GM19324 (cell line): ENCODE data around the gene RBMS1.

Experiments
- ATAC-seq: cut with Tn5 transposase; IDR thresholded peaks from one replicate; pipeline ENCODE4 v1.9.1; 2021; ENCODE audit warnings: mild to moderate bottlenecking, moderate library complexity; ENCODE audit not compliant: unreplicated experiment, low FRiP score

Gene RBMS1

GRCh38 chr2:160317181-160318099, 176.2 kb downstream of the RBMS1 start:
- no peak for ATAC-seq

GRCh38 chr2:160315337-160315736, 178.3 kb downstream of the RBMS1 start:
- no peak for ATAC-seq

DNA sequence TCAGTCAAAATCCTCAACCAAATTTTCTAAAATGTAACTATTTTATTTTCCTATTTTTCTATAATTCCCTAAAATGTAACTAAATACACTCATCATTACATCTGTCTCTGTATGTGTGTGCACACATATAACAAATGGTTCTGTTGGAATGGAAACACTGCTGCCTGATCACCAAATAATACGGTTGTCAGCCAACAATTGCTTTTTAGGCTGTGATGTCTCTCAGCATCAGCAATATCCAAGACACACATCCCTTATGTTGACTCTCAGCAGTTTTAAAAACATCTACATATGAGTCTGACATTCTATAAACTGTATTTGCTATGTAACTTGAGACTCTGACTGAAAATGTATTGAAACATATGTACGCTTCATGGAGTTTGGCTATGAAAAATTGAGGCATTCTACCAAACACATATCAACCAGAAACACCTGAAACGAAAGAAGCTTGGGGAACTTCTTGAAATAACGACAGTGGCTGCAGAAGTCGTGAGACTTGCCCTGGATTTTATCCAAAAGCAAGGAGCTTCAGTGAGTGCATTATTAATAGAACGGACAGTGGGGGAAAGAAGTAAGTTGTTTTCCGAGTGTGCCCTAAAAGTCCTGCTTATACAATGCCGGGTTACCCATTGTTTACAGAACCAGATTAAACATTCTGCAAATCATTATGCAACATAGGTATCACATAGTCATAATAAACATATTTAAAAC, 183.3 kb downstream of the RBMS1 start:
- ATAC-seq = no peak

DNA sequence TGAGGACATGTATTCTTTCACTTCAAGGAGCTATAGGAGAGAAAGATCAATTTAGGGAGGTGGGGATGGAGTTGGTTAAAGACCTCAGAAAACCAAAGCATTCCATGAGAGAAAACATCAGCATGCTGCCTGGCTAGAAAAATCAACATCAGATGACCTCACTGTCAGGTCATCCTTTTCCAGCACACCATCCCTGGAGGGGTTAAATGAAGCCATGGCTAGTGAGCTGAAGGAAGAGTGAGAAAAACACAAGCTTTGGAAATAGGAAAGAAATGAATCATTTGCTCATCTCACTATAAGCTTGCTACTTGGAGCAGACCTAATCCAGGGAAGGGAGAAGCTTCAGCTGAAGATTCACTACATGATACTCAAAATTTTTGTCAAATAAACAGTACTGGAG, 184.0 kb downstream of the RBMS1 start:
- no peak for ATAC-seq

DNA sequence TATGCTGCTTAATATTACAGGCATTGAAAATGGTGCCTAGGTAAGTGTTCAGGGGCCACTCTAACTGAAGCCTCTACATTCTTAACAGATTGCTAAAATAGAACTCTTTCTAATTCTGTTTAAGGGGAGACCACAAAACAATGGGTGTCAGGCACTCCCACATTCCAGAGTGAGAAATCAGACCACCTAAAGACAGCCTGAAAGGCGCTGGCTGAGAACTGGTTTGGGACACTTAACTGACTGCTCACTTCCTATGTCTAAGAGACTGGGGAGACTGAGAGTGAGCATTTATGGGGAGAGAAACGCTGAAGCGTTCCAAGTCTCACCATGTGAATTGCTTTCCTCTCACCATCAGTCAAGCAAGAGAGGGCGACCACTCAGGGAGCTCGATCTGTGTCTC, 184.7 kb downstream of the RBMS1 start:
- ATAC-seq = no peak

DNA sequence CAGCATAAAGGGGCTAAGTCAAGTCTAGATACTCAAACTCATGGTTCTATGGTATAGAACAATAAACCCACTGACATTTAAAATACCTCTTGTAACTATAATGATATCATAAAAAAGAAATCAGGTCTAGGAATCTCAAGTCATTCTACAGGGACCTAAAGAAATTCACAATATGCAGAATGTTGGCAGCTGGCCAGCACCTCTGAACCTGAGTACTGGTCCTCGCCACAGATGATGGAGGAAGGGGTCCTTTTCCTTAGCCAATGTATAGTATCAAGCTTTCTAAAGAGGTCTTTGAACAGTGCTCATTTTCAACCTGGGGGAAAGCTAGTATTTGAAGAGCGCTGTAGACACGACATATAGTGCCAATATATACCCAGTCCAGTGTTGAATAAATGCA, 185.1 kb downstream of the RBMS1 start:
- ATAC-seq = no peak

DNA sequence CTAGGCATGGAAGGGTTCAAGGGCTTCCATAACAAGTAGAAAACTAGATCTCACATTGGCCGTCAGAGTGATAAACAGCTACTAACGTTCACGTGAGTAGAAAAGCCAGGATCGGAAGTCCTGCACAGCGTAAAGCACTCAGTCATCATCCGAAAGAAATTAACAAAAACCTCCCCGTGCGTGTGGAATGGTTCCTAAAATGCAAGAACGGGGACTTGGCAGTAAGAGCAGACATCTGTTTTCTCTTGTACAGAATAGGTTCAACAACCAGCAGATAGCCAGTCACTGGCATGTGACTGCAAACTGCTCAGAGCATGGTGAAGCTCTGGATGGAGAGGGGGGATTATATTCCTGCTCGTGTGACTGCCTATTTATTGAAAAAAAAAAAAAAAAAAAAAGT, 186.6 kb downstream of the RBMS1 start:
- ATAC-seq = no peak

DNA sequence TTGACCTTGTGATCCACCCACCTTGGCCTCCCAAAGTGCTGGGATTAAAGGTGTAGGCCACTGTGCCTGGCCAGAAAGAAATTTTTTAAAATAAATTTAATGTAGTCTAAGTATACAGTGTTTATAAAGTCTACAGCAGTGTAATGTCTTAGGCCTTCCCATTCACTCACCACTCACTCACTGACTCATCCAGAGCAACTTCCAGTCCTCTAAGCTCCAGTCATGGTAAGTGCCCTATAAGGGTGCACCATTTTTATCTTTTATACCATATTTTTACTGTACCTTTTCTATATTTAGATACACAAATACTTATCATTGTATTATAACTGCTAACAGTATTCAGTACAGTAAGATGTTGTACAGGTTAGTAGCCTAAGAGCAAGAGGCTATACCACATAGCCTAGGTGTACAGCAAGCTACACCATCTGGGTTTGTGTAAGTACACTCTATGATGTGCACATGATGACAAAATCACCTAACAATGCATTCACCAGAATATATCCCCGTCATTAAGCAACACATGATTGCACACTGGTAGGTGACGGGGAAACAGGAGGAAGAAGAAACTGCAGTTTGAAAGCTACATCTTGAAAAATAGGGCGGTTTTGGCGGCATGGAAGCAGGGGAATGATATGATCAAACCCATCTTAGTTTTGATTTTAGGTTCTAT, 188.4 kb downstream of the RBMS1 start:
- no peak for ATAC-seq

DNA sequence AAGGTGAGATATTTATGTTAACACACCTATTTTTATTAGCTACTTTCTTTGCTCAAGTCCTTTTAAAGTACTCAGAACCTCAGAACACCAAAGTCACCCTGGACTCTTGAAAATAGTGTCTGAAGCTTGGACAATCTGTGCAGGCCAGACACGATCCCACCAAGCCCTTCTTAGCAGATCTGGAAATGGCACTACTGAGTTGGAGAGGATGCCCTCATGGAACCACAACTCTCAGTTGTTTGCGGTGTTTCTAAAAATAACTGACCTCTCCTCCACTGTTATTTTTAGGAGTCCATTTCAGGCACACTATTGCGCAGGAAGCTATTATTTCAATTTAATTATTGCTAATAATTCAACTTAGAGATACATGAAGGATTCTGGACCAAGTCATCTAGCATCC, 190.1 kb downstream of the RBMS1 start:
- ATAC-seq = no peak

DNA sequence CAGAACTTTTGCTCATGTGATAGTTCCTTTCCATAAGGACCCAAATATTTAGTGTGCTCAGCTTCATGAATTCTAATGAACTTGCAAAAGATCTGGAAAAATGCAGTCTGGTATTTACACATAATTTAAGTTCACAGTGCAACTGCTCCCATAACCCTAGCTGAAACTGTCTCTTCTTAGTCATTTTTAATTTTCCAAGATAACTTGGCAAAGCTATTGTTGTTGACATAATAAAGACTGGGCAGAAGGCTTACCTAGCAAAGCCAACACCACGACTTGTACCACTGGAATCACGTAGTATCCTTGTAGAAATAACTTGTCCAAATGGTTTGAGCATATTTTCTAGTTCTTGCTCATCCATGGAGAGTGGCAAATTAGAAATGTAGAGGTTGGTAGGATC, 190.5 kb downstream of the RBMS1 start:
- no peak for ATAC-seq

- ATAC-seq = no peak
Observed at GRCh38 chr2:160301420-160301819, 192.2 kb downstream of the RBMS1 start.

- ATAC-seq = no peak
Observed at GRCh38 chr2:160300203-160300602, 193.4 kb downstream of the RBMS1 start.

DNA sequence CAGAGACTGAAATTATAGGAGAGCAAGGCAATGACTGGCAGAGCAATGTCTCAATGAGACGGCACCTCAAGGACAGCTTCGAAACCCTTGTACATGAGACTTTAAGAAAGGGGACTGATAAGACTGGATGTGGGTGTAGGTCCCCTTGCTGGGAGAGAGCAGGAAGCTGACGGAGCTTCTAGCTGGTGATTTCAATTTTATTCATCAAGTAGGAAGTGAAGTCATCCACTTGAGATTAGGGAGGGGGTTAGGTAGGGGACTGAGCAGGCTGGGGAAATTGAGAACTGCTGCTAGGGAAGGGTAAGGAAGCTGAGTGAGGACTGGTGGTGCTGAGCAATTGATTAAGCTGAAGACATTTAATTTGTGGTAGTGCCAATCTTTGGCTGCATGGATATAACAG, 194.1 kb downstream of the RBMS1 start:
- no peak for ATAC-seq

- no peak for ATAC-seq
Observed at GRCh38 chr2:160298960-160299359, 194.6 kb downstream of the RBMS1 start.

- no peak for ATAC-seq
Observed at GRCh38 chr2:160295519-160296207, 197.9 kb downstream of the RBMS1 start.

GRCh38 chr2:160294889-160295288, 198.7 kb downstream of the RBMS1 start:
- ATAC-seq = no peak

- ATAC-seq = no peak
Observed at GRCh38 chr2:160294339-160294803, 199.2 kb downstream of the RBMS1 start.

- ATAC-seq = no peak
Observed at GRCh38 chr2:160293391-160294091, 200.1 kb downstream of the RBMS1 start.

DNA sequence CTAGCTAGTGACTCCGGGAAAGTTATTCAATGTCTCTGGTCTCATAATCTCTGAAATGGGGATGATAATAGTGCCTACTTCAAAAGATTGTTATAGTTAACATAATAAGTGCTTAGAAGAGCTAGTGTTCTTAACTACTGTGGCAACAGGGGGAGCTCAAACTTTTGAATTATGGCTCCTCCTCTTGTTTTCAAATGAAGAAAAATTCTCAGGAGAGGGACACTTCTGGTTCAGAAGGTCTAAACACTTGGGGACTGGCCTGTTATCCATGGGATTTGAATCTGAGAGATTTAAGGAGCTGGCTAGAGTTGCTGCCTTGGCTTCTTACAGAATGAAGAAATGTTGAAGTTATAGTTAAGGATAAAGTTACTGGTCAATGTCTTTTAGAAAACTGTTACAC, 201.4 kb downstream of the RBMS1 start:
- ATAC-seq = no peak

- ATAC-seq = no peak
Observed at GRCh38 chr2:160291382-160291781, 202.2 kb downstream of the RBMS1 start.
